Stimulated activated CD8-positive, alpha-beta memory T cell treated with anti-CD3 and anti-CD28 coated beads, Interleukin-7, amount 100 ng/mL, for 24 hours (primary cell): ENCODE measurements around the gene TNRC6C.
"Not testable (repeated sequence)": the region's sequence is repeated elsewhere in the genome, so short reads cannot be mapped to it uniquely, and the experiment has no call there.

Source experiments
- DNase-seq: peaks from one replicate; pipeline ENCODE4 v3.0.0-alpha.2; 2020; ENCODE audit warnings: low read depth

The TNRC6C gene

DNA sequence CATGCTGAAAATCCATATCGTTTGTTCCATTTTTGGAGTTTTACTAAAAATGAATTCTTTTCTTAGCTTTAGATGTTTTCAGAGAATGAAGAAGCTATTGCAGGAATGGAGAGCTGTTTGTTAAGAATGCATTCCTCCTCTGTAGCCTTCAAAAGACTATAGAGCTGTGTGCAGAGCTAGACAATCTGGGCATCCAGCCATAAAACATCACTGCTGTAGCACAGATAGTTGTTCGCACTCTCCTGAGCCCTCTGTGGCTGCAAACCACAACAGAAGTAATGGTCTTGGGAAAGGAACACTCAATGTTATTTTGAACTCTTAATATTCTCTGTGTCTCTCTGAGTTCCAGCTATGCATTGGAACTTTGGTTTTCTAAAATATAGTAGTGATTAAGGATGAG is 4.9 kb downstream of the TNRC6C start:
- DNase-seq, result no peak

DNA sequence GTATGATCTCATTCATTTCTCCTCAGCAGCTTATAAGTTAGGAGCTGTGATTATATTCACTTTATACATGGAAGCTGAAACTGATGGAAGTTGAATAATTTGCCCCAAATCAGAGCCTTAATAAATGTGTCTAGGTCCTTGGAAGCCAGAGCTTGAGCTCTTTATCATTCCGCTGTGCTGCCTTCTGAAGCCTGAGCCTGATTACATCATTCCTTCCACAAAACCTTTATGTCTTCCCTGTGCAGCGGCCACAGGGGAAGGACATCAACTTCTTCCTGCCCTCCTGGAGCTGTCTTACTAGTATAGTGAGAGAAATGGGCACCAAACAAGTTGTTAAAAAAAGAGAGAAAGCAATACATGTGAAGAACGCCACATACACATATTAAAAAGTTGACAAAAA is 6.8 kb downstream of the TNRC6C start:
- DNase-seq, result no peak

DNA sequence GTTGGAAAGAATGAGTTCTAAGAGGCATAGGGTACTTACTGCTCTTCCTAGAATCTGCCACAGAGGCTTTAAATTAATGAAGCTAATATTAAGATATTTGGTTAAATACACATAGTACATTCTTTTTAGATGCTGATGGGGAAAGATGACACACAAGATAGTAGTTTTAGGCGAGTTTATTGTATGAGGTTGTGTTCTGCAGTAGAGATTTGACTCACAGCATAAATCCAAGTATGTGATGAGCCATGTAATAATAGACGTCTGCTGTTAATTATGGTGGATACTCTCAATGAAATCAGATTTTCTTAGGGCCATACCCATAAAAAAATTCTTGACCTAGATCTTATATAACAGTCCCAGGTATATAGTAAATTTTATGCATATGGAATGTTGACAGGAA is 8.0 kb downstream of the TNRC6C start:
- DNase-seq, result no peak

DNA sequence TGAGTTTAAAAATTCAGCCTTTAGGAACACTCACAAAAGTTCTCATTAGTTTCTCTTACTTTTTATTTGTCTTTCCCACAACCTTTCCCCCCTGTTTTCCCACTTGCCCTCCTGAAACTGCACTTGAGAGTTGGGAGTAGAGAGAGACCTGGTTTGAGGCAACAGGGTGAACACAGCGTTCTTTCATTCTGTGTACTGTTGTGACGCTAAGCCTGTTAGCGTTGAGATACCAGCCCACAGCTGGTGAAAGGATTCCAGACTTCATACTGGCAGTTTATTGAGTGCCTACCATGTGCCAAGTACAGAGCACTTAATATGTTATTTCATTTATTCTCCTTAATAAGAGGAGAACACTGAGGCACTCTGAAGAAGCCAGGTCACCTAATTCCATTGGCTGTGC is 10.3 kb downstream of the TNRC6C start:
- DNase-seq, result no peak

DNA sequence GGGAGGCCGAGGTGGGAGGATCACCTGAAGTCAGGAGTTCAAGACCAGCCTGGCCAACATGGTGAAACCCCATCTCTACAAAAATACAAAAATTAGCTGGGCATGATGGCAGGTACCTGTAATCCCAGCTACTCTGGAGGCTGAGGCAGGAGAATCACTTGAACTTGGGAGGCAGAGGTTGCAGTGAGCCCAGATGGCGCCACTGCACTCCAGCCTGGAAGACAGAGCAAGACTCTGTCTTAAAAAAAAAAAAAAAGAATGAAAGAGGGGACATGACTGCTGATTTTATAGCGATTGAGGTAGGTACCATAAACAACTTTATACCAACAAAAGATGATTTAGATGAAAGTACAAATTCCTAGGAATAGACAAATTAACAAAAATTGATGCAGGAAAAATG is 13.8 kb downstream of the TNRC6C start:
- not testable (repeated sequence) for DNase-seq

DNA sequence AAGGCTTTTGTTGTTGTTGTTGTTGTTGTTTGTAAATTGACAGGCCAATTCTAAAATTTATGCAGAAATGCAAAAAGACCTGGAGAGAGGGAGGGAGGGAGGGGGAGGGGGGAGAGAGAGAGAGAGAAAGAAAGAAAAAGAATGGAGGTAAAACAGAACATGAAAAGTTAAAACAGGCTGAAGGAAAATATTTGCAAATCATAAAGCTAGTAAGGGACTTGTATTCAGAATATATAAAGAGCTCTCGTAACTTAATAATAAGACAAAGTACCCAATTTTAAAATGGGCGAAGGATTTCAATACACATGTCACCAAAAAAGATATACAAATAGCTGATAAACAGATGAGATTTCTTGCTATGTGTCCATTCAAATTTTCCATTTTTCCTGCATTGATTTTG is 15.4 kb downstream of the TNRC6C start:
- DNase-seq, result no peak

DNA sequence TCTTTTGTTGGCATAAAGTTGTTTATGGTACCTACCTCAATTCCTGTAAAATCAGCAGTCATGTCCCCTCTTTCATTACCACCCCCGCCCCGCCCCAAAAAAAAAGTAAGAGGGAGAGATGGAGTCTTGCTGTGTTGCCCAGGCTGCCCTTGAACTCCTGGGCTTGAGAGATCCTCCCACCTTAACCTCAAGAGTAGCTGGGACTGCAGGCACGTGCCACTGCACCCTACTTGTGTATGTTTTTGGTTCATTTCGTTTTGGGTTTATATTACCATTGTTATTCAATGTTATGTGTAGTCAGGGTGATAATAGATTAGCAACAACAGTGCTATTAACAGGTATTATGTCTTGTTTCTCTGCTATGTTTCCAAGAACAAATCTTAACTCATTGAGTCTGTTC is 15.9 kb downstream of the TNRC6C start:
- no peak for DNase-seq

DNA sequence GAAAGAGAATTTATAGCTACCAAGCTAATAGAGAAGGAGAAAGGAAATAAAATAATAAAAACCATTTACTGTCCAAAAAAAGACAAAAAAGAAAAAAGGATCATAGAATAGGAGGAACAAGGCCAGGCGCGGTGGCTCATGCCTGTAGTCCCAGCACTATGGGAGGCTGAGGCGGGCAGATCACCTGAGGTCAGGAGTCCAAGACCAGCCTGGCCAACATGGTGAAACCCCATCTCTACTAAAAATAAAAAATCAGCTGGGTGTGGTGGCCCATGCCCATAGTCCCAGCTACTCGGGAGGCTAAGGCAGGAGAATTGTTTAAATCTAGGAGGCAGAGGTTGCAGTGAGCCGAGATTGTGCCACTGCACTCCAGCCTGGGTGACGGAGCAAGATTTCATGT is 23.9 kb downstream of the TNRC6C start:
- DNase-seq, result not testable (repeated sequence)

DNA sequence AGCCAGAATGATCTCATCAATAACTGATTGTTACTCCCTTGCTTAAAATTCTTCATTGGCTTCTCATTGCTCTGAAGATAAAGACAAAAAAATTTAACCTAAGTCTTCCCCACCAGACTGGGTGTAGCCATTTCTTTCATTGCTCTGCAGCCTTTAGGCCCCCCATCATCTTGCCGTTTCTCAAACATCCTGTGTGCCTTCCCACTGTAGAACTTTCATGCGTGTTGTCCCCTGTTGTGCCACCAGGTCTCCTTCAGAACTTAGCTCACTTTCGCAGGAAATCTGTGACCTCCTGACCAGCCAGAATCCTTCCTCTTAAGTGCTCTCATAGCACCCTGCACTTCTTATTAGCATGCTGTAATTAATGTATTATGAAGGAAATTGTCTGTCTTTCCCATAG is 31.8 kb downstream of the TNRC6C start:
- no peak for DNase-seq

DNA sequence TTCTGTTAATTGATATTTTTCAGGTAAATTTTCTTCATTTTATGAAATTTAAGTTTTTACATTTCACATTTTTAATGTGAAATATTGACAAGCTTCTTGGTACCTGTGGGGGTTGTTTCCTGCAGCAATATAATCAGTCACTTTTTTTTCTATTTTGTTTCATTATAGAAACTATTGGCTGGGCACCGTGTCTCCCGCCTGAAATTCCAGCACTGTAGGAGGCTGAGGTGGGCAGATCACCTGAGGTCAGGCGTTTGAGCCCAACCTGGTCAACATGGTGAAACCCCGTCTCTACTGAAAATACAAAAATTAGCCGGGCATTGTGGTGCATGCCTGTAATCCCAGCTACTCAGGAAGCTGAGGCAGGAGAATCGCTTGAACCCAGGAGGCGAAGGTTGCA is 35.2 kb downstream of the TNRC6C start:
- DNase-seq, result not testable (repeated sequence)

DNA sequence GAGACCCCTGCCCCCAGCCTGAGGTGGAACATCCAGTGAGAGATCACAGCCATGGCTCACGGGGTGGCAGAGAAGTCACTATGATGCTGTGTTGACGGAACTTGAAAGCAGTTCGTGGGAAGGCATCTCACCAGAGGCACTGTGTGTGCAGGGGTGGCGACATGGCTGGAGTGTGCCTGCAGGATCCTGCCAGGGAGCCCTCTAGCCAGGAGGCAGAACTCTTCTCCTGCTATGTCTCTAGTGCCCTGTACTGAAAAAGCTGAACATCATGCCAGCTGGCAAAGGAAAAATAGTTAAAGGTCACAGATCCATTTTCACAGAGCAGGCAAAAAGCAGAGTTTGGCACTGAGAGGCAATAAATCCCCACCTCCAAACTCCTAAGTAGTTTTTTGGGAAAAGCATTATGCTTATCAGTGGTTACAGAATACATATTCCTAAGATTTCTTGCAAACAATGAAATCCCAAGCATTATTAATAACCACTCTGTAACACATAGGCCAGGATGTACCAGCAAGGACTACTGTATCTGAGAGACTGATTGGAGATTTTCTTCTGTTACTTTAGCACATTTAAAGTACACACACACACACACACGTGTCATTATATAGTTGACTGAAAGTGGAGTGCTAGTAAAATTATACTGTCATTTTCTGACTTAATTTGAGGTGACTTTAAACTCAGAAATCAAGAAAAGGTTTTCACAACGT is 36.8 kb downstream of the TNRC6C start:
- DNase-seq, result no peak

DNA sequence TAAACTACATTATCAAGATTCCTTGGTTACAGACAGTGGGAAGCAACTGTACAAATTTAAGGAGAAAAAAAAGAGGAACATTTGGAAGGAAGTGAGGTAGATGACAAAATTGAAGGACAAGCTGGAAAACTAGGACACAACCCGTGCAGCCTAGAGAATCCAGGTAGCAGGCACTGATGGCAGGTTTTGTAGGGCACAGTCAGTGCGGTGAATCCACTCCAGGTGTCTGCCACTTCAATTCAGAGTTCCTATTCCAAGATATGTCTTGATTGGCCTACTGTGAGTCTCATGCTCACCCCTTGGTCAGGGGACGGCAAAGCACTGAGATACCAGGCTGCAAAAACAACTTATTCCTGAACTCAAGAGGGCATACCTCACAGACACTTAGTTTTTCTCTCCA is 37.8 kb downstream of the TNRC6C start:
- no peak for DNase-seq

DNA sequence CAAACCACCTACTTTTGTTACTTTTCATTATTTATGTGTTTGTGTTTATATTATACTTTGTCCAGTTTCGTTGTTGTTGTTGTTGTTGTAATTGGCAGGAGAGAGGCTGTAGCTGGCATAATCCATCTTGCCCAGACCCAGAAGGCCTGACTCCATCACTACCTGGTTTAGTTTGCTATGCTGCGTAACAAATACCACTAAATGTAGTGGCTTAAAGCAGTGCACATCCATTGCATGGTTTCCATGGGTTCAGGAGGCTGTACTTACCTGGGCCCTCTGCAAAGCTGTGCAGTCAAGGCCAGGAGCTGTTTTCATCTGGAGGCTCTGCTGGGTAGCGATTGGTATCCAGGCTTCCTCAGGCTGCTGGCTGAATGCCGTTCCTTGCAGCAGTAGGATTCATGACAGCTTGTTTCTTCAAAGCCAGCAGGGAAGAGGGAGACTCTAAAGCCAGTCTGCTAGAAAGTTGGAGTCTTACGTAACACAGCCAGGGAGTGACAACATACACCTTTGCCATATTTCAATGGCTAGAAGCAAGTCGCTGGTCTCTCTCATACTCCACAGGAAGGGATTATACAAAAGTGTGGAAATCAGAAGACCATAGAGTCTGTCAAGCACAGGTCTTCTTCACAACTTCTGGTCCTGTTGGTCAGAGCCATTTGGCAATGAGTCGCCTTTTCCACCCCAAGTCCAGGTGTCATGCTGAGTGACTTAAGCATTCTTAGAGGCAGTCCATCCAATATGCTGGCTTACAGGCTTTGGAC is 41.1 kb downstream of the TNRC6C start:
- DNase-seq, result no peak

DNA sequence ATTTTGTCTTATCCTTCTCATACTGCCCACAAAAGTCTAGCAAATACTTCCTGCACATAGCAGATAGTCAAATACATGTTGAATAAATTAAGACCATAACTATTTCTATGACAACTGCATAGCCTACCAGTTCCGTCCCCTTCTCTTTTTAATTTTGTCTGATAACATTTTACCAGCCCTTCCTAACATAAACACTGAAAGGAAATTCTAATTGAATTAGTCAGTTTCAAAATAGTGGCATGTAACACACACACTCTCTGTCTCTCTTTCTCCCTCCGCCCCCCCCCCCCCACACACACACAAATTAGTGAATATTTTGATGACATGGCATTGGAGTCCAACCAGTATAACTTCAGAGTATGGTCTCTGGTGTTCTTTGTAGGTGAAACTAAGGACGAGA is 41.8 kb downstream of the TNRC6C start:
- DNase-seq, result no peak

DNA sequence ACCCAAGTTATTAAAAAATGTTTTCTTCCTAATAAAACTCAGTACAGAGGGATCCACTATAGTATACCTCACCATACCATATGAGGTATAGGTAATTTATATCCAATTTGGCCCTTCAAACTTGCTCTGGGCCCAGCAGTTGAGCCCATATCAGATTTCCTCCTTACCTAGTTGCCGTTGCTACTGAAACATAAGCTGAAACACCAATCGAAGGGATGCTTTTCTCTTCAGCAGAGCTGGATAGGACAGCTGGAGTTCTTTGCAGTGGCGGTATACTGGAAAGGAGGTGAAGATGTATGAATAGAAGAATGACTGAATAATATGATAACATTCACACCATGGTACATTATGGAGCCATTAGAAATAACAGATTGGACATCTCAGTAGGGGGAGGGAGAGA is 42.7 kb downstream of the TNRC6C start:
- no peak for DNase-seq

DNA sequence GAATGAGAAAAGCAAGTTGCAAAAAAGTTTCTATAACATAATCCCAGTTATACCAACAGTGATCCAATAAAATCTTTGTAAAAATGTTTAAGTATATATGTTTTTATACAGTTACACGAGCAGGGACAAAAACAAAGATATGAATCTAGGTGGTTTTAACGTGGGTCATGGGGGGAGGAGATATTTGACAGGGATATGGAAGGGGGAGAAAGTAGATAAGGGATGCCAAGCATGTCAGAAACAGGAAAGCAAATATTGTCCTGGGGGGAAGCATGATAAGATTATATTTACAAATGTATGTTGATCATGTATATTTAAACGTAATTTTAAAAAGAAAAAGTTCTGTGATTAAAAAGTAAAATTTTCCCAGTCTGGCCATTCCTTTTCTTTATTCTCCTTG is 43.1 kb downstream of the TNRC6C start:
- DNase-seq, result no peak

DNA sequence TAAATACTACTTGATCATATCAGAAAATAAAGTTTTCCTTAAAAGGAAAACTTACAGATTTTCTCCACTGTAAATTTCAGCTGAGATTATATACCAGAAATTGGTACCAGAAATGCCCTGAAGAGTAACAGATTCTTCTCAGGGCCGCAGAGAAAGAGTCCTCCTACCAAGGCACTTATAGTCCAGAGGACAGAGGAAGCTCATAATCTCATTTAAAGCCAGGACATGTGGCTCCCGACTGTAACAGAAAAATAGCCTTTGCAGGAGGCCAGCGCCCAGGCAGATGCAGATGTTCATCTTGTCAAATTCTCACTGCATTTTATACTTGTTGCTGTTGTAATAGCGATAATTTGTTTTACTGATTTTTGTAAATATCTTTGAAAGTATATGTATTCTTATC is 43.7 kb downstream of the TNRC6C start:
- no peak for DNase-seq

DNA sequence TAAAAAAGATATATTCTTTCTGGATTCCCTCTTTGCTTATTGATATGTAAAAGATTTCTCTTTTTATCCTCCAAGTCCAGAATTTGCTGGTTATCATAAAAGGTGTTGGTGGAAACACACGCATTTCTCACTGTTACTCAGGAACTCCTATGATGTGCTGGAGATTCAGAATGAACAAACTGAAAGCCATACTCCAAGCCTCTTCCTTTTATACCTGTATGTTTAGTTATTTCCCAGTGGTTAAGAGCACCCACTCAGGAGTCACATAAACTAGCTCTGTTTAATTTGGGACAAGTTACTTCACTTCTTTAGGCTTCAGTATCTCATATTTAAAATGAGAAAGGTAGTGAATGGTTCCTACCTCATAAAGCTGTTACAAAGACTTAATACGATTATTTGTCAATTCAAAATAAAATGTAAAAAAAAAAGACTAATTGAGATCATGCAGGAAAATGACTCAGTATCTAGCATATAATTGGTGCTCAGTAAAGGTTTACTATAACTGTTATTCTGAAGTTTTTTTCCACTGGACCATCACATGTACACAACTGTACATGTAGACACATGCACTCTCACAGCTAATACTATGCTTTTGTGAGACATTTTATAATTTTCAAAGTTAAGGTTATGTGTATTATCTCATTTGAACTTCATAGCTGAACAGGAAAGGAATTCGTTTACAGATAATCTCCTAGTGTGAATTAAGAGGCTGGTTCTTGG is 47.1 kb downstream of the TNRC6C start:
- no peak for DNase-seq

DNA sequence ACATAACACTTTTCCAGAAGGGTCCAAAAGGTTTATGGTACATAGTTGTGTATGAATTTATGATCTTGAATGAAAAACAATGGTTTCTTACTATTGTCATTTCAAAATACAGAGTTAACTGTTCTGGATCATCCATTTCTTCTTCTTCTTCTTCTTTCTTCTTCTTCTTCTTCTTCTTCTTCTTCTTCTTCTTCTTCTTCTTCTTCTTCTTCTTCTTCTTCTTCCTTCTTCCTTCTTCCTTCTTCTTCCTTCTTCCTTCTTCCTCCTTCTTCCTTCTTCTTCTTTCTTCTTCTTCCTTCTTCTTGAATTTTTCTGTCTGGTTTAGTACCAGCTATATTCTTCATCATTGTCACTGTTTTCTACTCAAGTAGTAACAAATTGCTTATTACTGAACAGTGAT is 47.8 kb downstream of the TNRC6C start:
- no peak for DNase-seq

DNA sequence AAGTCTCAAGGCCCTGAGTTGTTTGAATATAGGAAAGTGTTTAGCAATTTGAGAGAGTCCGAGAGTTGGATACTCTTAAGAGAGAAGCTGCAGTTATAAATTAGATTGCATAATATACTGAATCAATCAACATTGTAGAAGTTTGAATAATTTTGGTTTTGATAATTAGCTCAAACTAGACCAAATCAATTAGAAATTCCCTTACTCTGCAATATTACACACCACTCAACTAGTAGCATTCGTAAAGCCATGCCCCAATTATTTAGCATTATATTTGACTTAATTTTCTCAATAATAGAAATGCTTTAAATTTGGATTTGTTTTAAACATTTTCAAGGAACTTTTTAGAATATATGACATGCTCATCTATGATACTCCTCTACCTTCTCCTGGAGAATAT is 49.1 kb downstream of the TNRC6C start:
- DNase-seq, result no peak

DNA sequence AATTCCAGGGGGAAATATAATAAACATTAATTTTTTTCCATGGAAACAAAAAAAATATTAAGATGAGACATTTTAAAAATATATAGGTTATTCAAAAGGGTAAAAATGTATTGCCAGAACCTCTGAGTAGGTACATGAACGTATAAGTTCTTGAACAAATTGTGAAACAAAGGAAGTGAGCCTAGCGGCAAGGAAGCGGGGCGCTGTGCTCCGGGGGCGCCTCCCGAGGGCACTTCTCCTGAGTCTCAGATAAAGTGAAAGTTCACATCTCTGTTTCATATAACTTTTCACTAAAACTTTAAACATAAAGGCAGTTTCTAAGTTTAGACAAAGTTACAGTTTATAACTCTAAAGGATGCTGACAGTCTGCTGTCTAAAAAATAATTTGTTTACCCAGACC is 52.3 kb downstream of the TNRC6C start:
- DNase-seq, result no peak

DNA sequence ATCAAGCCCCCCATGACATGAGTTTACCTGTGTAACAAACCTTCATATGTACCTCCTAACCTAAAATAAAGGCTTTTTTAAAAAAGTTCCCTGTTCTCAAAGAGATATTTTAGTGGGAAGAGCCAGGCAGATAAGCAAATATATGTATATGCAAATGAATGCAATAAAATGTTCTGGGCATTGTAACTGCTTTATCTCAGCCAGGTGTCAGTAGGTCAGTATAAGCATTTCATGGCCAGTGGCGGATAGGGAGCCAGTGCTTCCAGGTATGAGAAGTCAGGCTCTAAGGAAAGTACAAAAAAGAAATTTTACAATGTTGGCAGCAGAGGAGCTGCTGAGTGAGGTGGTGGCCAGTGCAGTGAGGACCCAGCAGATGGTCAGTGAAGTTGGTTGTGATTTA is 53.9 kb downstream of the TNRC6C start:
- DNase-seq, result no peak
